ENCODE measurements around the gene BRF1.
"Not testable (repeated sequence)": the region's sequence is repeated elsewhere in the genome, so short reads cannot be mapped to it uniquely, and the experiment has no call there.

The BRF1 gene

GRCh38 chr14:105315941-105316576 lies 15.3 kb upstream of the BRF1 start:
- no peak for DNase-seq (ENCODE audit: low read depth)

- no peak for DNase-seq (ENCODE audit: low read depth)
Observed at GRCh38 chr14:105315211-105315721, 14.5 kb upstream of the BRF1 start.

GRCh38 chr14:105314287-105315200 lies 13.7 kb upstream of the BRF1 start, which contains the start of gene PACS2:
PACS2 (plus strand) TSS chr14:105314748; CDS start chr14:105314919, 171 bp downstream.
- DNase-seq (ENCODE audit: low read depth), result no peak

- no peak for DNase-seq (ENCODE audit: low read depth)
Observed at GRCh38 chr14:105313381-105314286, 12.8 kb upstream of the BRF1 start.

GRCh38 chr14:105312973-105313372 lies 12.2 kb upstream of the BRF1 start:
- no peak for DNase-seq (ENCODE audit: low read depth)

GRCh38 chr14:105311838-105312237 lies 11.0 kb upstream of the BRF1 start:
- DNase-seq (ENCODE audit: low read depth), result no peak

GRCh38 chr14:105309371-105309770 lies 8.6 kb upstream of the BRF1 start:
- DNase-seq (ENCODE audit: low read depth), result no peak

GRCh38 chr14:105307052-105307727 lies 6.4 kb upstream of the BRF1 start:
- no peak for DNase-seq (ENCODE audit: low read depth)

- no peak for DNase-seq (ENCODE audit: low read depth)
Observed at GRCh38 chr14:105305791-105306190, 5.0 kb upstream of the BRF1 start.

GRCh38 chr14:105305345-105305744 lies 4.5 kb upstream of the BRF1 start:
- no peak for DNase-seq (ENCODE audit: low read depth)

- DNase-seq (ENCODE audit: low read depth), result no peak
Observed at GRCh38 chr14:105304565-105304964, 3.8 kb upstream of the BRF1 start.

- DNase-seq (ENCODE audit: low read depth), result no peak
Observed at GRCh38 chr14:105303949-105304348, 3.1 kb upstream of the BRF1 start.

GRCh38 chr14:105301915-105302249 lies 1.1 kb upstream of the BRF1 start:
- DNase-seq (ENCODE audit: low read depth), result not testable (repeated sequence)

GRCh38 chr14:105301103-105301914 lies 508 bp upstream of the BRF1 start:
- DNase-seq (ENCODE audit: low read depth), result peak; percentile 99

- no peak for DNase-seq (ENCODE audit: low read depth)
Observed at GRCh38 chr14:105299654-105300541, 903 bp downstream of the BRF1 start.

GRCh38 chr14:105297311-105297710 lies 3.5 kb downstream of the BRF1 start:
- DNase-seq (ENCODE audit: low read depth), result not testable (repeated sequence)

- DNase-seq (ENCODE audit: low read depth), result no peak
Observed at GRCh38 chr14:105294142-105294597, 6.6 kb downstream of the BRF1 start.

GRCh38 chr14:105292826-105293711 lies 7.7 kb downstream of the BRF1 start:
- no peak for DNase-seq (ENCODE audit: low read depth)

Data from stimulated activated CD8-positive, alpha-beta memory T cell treated with anti-CD3 and anti-CD28 coated beads, Interleukin-15, amount 100 ng/mL, for 1 hour (primary cell).